ENCODE measurements around the gene MCM3AP.
"Not testable (repeated sequence)": the region's sequence is repeated elsewhere in the genome, so short reads cannot be mapped to it uniquely, and the experiment has no call there.

The MCM3AP gene

DNA sequence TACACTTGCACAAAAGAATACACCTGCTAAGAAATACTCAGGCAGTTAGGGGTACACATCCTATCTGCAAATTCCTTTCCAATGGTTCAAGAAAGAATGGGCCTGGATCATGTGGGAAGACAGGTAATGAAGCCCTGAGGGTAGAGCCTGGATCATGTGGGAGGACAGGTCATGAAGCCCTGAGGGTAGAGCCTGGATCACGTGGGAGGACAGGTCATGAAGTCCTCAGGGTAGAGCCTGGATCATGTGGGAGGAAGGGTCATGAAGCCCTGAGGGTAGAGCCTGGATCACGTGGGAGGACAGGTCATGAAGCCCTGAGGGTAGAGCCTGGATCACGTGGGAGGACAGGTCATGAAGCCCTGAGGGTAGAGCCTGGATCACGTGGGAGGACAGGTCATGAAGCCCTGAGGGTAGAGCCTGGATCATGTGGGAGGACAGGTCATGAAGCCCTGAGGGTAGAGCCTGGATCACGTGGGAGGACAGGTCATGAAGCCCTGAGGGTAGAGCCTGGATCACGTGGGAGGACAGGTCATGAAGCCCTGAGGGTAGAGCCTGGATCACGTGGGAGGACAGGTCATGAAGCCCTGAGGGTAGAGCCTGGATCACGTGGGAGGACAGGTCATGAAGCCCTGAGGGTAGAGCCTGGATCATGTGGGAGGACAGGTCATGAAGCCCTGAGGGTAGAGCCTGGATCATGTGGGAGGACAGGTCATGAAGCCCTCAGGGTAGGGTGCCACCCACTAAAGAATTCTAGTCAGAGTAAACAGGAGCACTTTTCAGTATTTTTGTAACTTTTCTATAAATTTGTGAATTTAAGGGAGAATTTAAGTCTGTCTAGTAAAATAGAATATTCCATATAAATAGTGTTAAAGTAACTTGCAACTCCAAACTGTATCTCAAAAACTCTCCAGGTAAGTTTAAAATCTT is 84.3 kb downstream of the MCM3AP start:
- not testable (repeated sequence) for DNase-seq

DNA sequence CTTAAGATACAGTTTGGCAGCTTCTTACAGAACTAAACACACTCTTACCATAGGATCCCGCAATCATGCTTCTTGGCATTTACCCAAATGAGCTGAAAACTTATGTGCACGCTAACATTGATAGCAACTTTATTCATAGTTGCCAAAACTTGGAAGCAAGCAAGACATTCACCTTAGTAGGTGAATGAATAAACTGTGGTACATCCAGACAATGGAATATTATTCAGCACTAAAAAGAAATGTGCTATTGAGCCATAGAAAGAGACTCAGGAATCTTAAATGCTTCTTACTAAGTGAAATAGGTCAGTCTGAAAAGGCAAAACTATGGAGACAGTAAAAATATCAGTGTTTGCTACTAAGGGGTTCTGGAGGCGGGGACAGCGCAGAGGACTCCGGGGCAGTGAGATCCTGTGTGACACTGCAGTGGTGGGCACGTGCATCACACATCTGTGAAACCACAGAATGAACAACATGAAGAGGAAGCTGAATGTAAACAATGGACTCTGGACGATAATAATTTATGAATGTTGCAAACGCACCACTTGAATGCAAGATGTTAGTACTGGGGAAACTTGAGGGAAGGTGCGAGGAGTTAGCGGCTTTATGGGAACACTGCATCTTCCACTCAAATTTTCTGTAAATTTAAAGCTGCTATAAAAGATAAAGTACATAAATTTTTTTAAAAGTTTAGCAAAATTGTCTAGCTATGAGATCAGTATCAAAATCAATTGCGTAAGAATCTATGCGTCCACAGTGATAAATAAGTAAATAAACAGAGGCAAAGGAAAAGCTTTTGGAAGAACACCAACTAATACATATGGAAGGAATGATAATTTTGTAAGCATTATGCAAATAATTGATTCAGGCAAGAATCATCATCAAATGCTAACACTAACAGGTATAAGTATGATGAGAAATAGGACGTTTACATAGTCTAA is 85.7 kb downstream of the MCM3AP start:
- DNase-seq, result no peak

DNA sequence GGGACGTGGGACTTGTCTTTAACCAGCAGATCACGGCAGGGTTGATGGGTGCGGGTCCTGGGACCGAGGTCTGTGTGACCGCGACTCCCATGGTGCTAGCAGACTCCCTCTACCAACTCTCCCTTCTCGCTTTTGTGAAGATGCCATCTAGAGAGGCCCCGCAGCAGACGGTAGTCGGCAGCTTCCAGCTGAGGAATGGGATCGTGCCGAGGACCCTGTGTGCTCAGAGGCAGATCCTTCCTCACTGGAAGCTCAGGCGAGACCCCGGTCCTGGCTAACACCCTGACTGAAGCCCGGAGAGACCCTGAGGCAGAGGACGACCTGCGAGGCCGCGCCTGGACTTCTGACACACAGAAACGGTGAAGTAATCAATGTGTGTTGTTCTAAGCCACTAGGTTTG is 88.7 kb downstream of the MCM3AP start:
- no peak for DNase-seq

DNA sequence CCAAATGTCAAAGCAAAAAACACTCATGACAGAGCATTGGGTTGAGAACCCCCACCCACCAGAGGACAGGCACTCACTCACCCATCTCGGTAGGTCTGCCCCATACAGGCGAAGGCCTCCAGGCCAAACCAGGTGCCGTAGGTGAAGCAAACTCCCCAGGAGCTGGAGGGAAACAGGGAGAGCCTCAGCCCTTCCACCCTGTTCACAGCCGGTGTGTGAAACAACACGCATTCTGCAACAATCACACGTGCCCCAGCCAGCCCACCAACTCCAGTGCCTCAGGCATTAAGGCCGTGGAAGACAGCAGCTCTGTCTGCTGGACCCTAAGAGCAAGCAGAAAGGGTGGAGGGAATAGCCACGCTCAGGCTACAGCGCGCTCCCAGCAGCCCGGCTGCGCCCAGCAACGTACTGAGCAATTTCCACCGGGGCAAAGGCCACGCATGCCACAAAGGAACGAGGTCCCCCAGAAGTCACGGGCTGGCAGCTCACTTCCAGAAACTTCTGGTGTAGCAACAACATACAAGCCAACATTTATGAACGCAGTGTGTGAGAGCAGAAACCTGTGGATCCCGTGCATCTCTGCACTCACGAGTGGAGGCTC is 89.7 kb downstream of the MCM3AP start:
- no peak for DNase-seq

DNA sequence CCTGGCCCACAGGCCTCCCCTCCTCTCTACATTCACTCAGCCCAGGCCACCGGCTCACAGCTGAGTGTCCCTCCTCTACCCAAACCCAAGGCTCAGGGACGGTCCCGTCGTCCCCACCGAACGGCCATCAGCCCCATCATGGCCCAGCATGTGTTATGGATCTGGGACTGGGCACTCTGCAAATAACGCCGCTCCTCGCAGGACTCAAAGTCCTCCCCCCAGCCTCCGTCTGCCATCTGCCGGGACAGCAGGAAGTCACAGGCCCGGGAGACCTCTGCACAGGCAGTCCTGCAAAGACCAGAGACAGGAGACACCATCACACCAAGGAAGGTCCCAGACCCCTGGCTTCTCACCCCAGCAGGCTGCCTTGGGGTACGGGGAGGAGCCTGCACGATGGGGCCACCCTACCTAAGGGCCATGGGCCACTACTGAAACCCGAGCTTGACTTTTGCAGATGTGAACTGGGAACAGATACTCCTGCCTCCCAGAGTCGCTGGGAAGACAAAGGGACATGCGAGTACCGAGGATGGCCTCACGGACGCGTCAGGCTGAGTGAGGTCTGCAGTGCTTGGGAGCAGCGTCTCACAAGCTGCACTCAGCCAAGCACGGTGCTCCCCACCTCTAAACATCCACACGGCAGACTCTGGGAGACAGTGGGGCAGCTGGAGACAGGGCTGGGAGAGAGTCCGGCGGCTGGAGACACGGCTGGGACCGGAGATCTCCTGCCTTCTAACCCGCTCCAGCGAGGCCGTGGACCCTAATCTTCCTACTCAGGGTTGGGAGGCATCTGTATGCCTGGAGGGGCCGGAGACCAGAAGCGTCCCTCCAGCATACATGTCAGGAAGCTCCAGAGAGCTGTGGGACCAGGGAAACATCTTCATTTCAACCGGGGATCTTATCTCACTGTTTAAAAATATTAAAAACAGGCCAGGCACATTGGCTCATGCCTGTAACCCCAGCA is 90.8 kb downstream of the MCM3AP start:
- no peak for DNase-seq

DNA sequence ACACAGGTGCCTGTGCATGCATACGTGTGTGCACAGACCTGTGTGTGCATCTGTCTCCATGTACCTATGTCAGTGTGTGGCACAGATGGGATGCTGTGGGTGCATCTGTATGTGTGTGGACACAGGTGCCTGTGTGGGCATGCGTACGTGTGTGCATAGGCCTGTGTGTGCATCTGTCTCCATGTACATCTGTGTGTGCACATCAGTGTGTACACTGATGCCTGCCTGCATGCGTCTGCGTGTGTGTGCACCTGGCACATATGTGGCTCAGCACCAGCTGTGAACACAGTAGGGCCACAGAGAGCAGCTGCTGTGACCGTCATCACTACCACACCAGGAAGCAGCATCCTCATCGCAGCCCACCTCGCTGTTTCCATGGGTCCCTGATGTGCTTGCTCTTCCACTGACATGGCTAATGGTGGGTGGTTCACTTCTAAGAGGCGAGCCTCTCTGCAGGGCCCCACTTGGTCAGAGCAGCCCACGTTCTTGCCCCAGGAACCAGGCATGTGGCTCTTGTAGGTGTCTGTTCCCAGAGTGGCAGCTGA is 91.5 kb downstream of the MCM3AP start:
- no peak for DNase-seq

DNA sequence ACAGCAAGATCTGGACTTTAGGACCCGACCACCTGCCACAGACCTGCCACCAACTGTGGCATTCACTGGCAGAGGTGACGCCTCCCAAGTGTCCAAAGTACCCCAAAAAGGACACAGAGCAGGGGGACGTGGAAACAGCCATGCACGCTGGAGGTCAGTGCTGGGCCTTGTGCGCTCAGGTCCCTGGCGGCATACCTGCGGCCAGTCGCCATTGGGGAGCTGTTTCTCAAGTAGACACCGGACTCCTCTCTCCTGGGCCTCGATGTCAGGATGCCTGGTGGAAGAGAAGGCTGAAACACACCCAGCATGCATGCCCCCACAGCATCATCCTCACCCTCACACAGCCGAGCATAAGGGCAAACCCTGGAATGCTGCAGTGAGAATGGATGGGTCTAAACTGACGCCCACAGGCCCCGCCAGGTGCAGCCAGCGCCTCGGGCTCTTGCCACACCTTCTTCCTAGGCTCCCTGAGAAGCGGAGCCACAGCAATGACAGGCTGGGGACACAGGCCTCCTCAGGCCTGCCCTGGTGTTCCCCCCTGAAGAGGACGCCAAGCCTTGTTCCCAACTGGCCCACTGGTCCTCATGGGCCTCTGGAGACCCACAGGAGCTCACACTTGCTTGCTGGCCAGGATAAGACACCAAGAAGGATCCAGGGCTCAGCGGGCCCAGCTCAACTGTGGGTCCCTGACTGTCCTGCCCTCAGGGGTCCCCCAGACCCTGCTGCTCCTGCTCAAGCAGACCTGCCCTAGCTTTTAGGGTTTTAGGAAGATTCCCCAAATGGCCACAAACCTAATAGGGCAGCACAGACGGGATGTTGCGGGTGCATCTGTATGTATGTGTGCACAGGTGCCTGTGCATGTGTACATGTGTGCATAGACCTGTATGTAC is 93.5 kb downstream of the MCM3AP start:
- DNase-seq, result no peak

DNA sequence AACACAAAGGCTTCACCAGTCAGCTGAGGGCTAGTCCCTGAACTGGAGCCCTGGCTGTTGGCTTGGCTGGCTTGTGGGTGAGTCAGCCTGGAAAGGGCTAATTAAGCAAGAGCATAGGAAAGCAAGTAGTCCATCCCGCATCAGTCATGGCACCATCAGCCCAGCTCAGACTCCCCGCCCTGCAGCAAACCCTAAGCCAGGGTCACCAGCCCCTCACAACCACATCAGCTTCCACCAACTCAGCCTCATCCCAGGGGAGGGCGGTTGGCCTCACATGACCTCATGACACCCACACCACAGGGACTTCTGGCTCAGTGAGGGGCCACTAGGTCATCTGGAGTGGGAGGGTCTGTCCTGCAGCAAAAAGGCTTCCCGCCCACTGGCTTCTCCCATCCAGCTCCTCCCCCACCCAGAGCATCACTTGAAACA is 94.1 kb downstream of the MCM3AP start:
- no peak for DNase-seq

DNA sequence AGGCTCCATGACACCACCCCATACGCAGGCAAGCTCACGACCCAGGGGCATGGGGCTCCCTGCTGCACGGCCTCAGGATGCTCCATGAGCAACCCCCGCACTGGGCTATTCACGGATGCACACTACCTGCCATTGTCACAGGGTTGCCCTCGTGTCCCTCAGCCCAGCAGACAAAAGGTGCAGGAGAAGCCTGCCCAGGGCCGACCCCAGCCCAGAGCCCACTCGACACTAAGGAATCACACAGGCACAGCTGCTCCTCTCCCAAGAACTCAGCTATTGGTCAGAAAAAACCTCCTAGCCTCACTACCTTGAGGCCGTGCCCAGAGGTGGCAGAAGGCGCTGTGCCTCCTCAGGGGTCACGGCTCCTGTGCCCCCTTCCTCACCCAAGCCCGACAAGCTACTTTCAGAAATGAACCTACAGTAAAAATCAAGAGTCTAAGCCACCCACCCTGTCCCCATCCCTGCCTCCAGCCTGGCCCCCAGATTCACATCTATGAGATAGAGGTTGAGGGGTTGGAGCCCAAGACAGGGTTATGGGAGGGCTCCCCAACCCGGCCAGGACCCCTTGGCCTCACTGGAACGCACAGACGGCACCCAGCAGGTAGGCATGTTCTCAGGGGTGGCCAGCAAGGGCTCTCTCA is 94.8 kb downstream of the MCM3AP start:
- no peak for DNase-seq

DNA sequence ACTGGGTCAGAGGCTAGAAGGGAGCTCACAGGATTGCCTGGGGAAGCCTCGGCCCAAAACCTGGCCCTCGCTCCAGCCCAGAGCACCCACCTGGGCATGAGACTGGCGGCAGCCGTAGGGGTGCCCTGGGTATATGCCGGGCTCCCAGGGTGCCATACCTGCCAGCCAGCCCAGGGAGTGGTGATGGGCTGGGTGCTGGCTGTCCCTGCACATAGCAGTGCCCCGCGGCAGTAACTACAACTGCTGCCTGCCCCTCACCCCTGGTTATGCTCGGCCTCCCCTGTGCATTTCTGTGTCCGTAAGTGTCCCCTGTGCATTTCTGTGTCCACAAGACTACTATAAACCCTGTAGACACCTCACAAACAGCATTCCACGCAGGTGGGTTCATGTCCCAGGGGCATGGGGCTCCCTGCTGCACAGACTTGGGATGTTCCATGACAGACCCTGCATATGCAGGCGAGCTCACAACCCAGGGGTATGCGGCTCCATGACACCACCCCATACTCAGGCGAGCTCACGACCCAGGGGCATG is 95.4 kb downstream of the MCM3AP start:
- no peak for DNase-seq

DNA sequence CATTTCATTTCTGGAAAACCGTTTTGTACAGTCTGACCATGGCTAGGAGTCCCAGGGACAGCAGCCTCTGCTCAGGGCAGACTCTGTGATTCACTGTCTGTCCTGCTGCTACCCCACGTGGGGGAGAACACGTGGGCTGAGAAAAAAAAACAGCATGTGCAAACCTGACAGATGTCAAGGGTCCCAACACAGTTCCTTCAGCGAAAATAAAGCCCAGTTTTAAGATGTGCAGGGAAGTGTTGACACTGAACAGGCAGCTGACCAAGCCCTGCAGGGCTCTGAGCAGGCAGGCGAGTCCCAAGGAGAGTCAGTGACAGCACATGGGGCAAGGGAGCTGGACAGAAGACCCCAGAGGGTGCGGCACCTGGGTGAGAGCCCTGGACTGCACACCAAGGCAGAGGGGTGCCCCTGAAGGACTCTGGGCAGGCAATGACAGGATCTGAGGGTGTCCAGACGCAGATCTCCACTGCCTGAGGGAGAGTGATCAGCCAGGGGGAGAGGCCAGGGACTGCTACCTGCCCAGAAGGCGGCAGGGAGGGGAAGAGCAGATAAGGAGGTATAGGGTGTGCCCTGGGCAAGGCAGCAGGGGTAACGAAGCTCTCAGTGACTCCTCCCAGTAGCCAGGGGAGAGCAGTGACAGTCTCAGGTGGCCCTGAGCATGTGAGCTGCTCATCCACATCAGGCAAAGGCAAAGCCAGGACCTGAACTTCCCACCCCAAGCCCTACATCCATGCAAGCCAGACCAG is 96.0 kb downstream of the MCM3AP start:
- no peak for DNase-seq

DNA sequence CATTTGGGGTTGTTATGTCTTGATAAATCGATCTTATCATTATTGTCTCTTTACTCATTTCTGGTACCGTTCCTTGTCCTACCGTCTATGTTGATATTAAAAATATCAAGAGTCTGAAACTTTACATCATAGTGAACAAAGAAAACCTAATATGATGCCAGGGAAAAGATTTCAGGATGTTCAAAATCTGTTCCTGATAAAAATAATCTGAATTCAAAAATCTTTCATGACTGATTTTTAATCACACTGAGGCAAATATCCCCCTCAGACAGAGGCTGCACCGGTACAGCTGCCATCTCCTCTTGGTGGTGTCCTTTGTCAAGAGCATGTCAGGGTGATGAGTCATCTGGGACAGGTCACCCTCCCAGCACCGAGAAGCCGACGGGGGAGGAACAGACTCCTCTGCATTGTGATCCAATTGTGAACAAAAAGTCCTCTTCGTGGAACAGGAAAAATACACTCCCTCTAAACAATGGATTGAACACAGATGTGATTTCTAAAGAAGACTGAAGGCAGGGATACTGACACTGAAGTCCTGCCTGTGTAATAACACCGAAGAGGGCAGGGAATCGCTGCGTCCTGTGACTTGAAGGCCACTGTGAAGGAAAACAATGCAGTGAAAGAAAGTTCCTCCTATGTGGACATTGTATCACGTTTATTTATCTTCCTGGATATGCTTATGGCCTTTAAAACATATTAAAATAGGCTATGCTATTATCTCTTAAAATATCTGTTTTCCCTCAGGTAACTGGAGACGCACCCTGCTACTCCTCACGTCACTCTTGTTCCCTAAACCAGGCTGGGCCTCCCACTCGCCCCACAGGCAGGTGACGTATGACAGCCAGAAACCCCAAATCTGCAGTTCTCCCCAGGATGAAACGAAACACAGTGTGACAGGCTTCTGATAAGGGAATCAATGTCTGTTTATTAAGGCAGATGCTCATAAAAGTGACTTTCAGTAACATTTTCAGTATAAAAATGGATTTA is 96.9 kb downstream of the MCM3AP start:
- DNase-seq, result no peak

DNA sequence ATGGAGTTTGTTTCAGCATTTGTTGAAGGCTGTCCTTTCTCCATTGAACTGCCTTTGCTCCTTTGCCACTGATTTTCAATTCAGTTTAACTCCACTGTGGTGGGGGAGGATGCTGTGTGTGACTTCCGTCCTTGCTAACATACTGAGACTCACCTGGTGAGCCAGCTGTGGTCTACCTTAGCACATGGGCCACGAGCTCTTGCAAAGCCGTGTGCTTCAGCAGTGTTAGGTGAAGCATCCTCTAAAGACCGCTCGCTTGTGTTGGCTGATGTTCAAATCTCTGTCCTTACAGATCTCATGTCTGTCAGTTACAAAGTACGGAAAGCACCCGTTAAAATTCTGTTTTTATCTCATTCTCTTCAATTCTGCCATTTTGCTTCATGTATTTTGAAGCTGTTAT is 97.6 kb downstream of the MCM3AP start:
- no peak for DNase-seq

DNA sequence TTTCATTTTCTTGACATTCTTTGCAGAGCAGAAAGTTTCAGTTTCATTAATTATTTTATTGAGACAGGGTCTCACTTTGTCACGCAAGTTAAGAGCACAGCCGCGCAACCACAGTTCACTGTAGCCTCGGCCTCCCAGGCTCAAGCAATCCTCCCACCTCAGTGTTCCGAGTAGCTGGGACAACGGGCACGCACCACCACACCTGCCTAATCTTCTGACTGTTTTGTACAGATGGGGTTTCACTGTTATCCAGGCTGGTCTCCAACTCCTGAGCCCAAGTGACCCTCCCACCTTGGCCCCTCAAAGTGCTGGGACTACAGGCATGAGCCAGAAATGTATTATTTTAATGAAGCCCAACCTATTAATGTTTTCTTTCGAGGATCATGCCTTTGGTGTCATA is 98.2 kb downstream of the MCM3AP start:
- no peak for DNase-seq

DNA sequence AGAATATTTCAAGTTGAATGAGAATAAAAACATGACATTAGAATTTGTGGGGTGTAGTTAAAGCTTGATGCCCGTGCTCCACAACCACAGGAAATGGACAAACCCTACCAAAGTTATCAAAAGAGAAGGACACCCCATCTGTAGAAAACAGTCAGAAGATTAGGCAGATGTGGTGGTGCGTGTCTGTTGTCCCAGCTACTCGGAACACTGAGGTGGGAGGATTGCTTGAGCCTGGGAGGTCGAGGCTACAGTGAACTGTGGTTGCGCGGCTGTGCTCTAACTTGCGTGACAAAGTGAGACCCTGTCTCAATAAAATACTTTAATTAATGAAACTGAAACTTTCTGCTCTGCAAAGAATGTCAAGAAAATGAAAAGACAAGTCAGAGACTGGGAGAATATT is 99.7 kb downstream of the MCM3AP start:
- DNase-seq, result no peak
